Right renal cortex interstitium (tissue), 3 donors: ENCODE measurements around the gene PSMD13. TPM values are rescaled to one million over a fixed set of nuclear protein-coding genes. Genes with fewer than 3 reads are reported as not detected.

Source experiments
- DNase-seq, 3 donors: peaks; one replicate each; pipeline ENCODE4 v3.0.0-alpha.2; 2013; ENCODE audit warnings: low read depth in 3 of 3, low spot score in 2 of 3
- polyA plus RNA-seq, 3 donors: library from polyadenylated mRNA; unstranded; fragments of 120-200 nt; gene quantifications; one replicate each; pipeline ENCODE4 v1.2.1, GENCODE V29; 2013; ENCODE audit not compliant: insufficient read length in 3 of 3

The PSMD13 gene
- polyA plus RNA-seq, 3 donors: 129 to 144 (median 132) TPM

GRCh38 chr11:270451-271318, 33.9 kb downstream of the PSMD13 start:
- no peak for DNase-seq

GRCh38 chr11:271319-271715, 34.5 kb downstream of the PSMD13 start:
- no peak for DNase-seq

- DNase-seq: no peak
These were observed 35.6 kb downstream of the PSMD13 start for GRCh38 chr11:272195-272930.

- no peak for DNase-seq
These were observed 36.1 kb downstream of the PSMD13 start for GRCh38 chr11:272931-273198.

GRCh38 chr11:276219-276618, 39.4 kb downstream of the PSMD13 start:
- no peak for DNase-seq

GRCh38 chr11:278001-278951, 41.5 kb downstream of the PSMD13 start, which contains the start of gene NLRP6:
NLRP6 (plus strand) TSS chr11:278407; CDS start chr11:278570, 163 bp downstream.
- no peak for DNase-seq

- DNase-seq: no peak
These were observed 42.5 kb downstream of the PSMD13 start for GRCh38 chr11:279040-279965.

- DNase-seq: no peak
These were observed 43.4 kb downstream of the PSMD13 start for GRCh38 chr11:279966-280705.

GRCh38 chr11:280706-281485, 44.1 kb downstream of the PSMD13 start:
- no peak for DNase-seq

GRCh38 chr11:281486-282161, 44.8 kb downstream of the PSMD13 start:
- no peak for DNase-seq

- no peak for DNase-seq
These were observed 45.4 kb downstream of the PSMD13 start for GRCh38 chr11:282171-282570.

GRCh38 chr11:282630-283360, 46.0 kb downstream of the PSMD13 start:
- DNase-seq: no peak

- no peak for DNase-seq
These were observed 46.8 kb downstream of the PSMD13 start for GRCh38 chr11:283405-284104.

- DNase-seq: no peak
These were observed 47.6 kb downstream of the PSMD13 start for GRCh38 chr11:284105-285020.
